NCI-H460 (cell line): ENCODE results near the gene LINC01488. TPM values are rescaled to one million over a fixed set of nuclear protein-coding genes. Genes with fewer than 3 reads are reported as not detected.

Source experiments
- DNase-seq: peaks from one replicate; pipeline ENCODE4 v3.0.0-alpha.2; 2016; ENCODE audit warnings: low read depth; ENCODE audit errors: extremely low read depth
- polyA plus RNA-seq: library from polyadenylated mRNA; depleted of rRNA; stranded (reverse); fragments of >200 nt; gene quantifications from 2 replicates; pipeline ENCODE4 v1.2.3, GENCODE V29; 2014; cell fraction: nucleus; rRNA removed
- total RNA-seq: library from RNA; depleted of rRNA; stranded (reverse); fragments of >200 nt; shearing (Covaris generic); gene quantifications from 2 replicates; pipeline ENCODE4 v1.2.3, GENCODE V29; 2014; rRNA removed

LINC01488 gene
- total RNA-seq: not detected in 2 replicates
- not detected in 2 replicates for polyA plus RNA-seq

DNA sequence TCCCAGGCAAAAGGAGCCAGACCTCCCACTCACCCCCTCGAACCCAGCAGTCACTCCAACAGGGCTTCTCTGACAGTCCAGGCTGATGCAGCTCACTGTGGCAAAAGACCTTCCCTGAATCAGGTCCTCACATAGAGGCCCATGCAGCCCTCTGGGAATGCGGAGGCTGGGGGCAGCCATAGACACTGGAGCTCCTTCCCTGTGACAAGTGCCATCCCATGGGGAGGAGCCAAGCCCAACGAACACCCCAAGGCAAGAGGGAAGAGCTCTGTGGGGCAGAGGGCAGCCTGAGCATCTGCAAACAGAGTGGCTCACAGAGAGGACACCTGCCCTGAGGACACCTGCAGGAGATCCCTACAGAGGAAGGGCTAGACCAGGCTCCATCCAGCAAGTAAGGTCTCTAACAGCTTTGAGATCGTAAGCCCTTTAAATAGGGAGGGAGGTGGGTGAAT, at the start of gene LINC01488:
LINC01488 (plus strand) TSS at position 271 of the 452 bp plus-strand sequence.
- no peak for DNase-seq

DNA sequence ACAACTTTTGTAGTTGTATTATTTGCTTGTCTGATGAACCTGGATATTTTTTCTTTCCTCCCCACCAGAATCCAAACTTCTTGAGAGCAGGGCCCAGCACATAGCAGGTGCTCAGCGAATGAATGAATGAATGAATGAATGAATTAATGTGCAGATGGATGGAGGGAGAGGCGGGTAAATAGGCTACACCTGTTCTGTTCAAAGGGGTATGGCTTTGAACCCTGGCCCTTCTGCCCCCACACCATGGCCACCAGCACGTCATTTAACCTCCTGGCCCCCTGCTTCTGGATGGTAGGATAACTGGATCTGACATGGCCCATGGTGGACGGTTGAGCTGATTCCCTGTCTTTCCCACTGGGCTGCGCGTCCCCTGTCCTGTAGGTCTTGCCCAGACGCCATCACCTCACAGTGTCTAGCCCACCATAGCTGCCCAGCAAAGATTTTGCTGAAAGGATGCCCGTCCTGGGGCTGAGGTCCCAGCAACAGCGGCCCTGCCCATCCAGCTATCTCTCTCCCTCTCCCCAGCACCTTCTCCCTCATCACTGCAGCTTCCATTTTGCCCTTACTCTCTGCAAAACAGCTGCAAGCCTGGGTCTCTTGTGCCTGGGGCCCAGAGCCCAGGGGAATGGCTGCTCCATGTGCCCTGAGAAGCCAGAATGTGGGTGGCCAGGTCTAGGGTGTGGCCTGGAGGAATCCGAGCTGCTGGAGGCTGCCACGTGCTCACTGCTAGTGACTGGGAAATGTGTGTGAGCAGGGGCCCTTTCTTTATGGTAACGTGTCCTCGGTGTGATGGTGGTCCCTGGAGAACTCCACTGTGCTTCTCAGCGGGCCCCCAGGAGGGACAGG, 49.3 kb upstream of the LINC01488 start:
- DNase-seq: no peak

DNA sequence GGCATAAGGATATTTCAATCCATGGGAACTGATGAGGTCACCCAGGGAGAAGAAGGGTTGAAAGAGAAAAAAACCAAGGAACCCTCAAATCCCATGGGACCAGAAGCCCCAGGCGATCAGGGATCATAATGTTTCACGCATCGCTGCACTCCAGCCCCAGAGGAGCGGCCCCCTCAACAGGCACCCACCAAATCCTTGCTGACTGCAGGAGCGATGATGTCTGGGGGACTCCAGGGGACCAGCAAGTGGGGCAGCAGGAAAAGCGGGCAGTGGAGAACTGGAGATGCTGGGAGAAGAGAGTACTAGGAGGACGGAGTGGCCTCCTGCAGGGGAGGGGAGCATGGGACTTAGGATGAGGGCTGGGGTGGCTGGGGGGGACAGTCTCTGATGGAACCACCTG, 47.7 kb upstream of the LINC01488 start:
- DNase-seq: no peak

DNA sequence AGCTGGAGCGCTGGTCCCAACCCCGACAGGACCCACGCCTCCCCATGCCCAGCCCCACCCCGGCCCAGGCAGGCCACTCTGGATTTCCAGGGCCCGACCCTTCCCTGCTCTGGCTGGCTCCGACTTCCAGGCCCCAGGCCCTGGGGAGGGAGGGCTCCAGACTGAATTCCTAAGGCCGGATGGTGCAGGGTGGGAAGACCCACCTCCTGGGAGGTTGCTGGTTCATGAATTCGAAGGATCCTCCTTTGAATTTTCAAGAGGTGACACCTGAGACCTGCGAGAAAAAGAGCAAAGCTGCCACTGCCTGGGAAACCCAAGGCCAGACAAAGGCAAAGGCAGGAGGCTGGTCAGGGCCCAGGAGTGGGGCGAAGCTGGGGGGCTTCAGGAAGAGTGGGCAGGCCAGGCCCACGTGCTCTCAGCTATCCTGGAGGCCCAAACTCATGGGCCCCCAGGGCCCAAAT, 47.0 kb upstream of the LINC01488 start:
- DNase-seq: no peak

DNA sequence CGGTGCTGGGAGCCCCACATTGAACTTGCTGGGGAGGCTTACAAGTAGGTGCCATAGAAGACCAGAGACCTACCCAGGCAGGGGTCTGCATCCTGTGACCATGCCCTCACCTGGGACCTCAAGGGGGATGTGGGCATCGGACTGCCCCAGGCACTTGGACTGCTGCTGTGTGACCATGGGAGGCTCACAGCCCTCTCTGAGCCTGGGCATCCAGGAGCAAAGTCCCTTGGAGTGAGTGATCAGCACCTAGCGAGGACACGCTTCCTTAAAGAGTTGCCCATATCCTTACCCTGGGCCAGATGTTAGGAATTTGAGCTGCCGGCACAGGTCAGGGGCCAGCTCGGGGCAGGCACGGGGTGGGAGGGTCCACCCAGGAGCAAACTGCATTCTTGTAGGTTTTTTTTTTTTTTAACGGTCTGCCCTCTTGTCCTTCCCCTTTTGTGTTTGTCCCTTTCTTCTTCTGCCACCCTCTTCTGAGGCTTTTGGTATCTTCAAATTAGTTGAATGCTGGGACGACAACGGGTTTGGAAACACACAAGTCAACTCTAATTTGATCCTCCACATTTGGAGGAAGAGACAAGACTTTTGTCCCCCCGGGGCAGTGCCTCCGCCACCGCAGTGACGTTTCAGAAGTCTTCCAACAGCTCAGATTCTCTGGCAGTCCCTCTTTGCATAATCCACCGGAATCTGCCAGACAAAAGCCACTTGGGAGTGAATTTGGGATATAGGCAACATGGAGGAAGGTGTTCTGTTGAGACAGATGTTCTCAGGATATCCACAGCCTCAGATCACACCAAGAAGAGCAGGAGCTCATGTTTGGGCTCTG, 46.1 kb upstream of the LINC01488 start:
- no peak for DNase-seq

DNA sequence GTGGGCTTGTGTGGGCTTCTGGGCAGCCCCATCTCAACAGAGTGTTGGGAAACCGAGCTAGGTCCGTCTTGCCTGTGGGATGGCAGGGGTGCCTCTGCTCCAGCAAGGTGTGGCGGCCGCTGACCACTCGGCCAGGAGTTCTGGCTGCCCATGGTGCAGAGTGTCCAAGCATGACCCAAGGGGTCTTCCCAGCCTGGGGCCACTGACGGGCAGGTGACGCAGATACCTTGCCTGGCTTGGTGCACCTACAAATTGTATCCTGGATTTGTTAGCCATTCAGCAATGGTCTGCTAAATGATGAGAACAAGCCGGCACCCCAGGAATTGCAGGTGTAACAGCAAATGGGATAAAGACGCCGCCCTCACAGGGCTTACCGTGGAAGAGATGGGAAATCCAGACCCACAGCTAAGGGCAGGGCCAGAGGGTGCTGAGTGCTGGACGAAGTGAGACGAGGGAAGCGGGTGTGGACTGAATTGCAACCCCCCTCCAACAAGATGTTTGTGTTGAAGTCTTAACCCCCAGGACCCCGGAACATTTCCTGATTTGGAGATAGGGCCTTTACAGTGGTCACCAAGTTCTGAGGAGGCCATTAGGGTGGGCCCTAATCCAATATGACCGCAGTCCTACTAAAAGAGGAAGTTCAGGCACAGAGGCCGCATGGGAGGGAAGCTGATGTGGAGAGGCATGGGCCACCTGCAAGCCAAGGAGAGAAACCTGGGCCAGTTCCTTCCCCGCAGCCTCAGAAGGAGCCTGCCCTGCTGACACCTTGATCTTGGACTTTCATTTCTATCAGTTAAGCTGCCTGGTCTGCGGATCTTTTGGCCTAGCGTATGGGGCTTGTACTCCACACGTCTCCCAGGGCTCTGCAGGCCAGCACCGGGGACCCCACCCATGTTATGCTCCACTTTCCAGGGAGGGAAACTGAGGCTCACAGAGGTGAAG, 45.2 kb upstream of the LINC01488 start:
- no peak for DNase-seq

DNA sequence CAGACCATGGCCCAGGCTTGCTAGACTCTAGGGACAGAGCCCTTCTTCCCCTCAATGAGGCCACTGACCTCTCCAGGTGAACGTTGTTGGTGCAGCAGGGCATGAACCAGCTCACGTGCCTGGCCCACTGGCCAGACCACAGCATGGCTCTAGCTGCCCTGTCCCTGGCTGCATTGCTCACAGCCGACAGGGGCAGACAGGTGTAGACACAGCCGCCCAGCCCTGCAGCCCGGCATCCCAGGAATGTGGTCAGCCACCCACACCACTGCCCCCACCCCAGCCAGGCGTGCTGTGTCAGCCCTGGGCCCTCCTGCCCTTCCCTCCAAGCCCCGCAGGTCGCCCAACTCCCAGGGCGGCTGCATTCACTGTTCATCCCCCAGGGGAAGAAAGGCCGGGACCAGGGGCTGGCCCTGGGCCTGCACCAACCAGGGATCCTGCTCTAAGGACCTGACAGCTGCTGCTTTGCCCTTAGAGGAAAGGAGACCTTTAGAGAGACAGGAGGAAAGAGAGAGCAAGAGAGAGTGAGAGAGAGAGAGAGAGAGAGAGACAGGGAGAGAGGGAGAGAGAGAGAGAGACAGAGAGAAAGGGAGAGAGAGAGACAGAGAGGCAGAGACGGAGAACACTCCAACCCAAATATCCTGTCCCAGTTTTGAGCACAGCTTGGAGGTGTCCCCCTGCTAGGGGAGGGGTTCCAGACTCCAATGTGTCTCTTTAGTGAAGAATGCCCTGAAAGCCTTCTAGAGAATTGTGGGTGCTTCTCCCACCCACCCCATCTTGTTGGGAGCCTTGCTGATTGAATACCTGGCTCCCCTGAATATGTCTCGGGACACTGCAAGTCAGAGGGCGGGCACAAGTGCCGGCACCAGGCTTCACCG, 44.2 kb upstream of the LINC01488 start:
- no peak for DNase-seq

DNA sequence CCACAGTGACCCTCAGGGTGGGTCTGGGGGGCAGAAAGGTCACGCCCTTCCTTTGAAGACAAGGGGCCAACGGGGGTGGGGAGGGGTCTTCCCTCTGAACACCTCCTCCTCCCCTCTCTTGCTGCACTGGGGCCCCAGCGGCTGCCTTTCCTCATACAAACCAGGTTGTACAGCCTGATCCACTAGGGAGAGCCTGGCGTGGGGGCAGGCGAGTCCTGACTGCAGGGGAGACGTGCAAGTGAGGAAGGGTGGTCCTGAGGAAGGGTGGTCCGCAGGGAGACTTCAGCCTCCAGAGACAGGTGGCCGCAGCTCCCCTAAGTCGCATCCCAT, 43.6 kb upstream of the LINC01488 start:
- DNase-seq: no peak

DNA sequence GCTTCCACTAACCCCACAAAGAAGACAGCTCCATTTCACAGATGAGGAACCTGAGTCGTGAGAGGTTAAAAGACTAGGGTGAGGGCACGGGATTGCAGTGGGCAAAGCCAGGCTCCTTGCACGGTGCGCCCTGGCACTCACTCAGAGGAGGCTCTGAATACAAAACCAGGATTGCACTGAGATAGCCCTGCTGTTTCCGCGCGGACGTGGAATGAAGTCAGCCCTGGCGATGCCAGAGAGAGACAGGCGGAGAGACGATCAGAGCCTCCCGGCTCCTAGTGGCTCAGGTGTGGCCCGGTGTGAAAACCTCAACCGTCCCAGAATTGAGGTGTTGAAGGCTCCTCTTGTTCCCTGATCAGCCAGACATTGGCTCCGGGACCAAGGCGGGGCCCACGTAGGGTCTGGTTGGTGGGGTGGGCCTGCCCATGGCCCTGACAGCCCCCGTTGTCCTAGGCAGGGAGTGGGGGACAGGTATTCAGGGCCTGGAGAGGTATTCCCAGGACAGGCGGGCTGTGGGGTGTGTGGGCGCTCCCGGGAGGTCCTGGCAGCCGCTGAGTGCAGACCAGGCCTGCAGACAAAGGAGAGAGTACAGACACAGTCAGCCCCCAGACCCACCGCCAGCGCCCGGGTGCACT, 43.1 kb upstream of the LINC01488 start:
- no peak for DNase-seq

DNA sequence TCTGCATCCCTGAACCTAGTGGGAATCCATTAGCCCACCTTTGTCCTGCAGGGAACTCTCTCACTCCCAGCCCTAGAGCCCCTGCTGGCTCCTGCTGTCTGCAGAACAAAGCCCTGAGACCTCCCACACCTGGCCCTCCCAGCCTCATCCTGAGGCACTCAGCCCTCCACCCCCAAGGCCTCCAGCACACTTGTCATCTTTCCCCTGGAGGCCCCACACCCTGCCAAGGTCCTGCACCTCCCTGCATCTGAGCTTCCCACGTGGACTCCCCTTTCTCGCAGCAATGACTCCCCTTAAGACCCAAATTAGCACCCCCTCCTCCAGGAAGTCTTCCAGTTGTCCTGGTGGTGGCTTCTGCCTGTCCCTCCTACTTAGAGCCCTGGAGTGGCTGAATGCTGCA, 42.3 kb upstream of the LINC01488 start:
- DNase-seq: no peak

DNA sequence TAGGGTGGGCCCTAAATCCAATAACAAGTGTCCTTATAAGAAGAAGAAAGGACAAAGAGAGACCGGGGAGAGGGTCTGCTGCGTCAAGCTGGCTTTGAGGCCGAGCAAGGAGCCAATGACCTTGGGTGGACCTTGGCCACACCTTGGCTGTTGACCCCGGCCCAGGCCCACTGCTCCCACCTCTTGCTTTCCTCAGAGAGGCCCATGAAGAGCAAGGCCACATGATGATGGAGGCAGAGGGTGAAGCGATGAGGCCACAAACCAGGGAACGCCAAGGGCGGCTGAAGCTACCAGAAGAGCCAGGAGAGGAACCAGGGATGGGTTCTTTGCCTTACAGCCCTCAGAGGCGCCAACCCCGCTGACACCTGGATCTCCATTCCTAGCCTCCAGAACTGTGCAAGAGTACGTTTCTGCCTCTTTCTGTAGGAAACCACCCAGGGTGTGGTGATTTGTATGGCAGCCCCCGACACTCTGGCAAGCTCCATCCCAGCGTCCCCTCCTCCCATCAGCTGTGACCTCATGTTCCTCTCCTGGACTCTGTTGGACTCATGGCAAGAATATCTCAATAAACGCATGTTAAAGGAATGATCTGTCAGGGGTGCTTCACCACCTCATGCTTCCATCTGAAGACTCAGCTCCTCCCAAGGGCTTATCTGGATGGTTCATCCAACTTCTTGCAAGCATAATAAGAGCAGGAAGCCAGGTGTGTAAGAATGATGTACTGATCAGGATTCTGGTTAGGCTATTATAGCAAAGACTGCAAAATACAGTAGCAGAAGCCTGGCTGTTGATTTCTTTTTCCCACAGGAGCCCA, 41.6 kb upstream of the LINC01488 start:
- no peak for DNase-seq

DNA sequence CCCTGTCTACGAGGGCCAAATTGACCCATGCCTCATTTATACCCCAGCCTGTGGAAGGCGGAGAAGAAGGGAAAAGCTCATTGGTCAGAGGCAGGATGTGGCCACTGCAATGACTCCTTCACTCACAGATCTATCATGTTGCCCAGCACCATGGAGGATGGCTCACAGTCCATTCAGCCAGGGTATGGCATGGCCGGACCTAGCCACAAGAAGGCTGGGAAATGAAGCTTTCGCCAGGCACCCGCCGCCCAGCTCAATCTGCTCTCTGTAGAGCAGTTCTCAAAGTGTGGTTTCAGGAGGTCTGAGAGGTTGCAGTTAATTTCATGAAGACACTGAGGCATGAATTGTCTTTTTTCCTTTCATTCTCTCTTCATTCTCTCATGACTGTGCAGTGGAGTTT, 40.6 kb upstream of the LINC01488 start:
- no peak for DNase-seq

DNA sequence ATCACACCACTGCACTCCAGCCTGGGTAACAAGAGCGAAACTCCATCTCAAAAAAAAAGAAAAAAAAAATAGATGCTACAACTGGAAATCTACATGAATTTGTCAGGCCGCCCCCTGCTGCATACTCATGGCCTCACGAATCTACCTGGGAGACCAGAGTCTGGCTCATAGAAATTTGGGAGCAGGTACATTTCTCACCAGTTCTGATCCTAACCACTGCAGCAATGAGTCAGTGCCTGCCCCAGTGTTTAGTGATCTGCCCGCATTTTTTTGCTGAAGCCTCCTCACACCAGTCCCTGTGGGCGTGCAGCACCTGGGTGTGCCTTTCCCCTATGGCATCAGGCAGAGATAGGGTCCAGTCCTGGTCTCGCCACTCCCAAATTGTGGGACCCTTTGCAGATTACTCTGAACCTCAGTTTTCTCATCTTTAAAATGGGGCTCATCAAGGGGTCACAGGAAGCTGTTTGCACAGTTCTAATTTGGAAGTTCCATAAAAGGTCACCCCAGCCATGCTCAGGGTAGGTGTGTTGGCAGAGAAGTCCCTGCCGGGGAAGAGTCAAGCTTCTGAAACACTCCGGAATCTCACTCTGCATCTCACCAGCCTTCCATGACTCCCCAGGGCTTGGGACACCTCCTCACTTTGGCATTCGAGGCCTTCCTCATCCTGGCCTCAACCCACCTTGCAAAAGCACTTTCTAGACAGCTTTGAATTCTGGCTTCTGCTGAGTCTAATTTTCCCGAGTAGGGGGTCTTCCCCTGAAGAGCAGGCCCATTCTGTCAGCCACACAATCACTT, 39.3 kb upstream of the LINC01488 start:
- no peak for DNase-seq

DNA sequence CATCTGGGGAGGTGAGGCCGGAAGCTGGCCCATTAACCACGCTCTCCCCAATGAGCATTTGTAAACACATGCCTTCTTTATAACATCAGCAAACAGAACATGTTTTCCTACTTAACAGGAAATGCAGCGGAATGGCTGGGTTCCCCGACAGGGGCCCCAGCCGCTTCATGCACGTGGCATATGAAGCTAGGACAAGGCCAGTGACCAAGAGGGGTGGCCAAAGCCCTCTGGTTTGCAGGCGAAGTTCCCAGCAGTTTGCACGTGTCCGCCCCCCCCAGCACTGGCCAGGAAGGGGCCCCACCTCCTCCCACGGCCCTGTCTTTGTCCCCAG, 38.7 kb upstream of the LINC01488 start:
- no peak for DNase-seq

DNA sequence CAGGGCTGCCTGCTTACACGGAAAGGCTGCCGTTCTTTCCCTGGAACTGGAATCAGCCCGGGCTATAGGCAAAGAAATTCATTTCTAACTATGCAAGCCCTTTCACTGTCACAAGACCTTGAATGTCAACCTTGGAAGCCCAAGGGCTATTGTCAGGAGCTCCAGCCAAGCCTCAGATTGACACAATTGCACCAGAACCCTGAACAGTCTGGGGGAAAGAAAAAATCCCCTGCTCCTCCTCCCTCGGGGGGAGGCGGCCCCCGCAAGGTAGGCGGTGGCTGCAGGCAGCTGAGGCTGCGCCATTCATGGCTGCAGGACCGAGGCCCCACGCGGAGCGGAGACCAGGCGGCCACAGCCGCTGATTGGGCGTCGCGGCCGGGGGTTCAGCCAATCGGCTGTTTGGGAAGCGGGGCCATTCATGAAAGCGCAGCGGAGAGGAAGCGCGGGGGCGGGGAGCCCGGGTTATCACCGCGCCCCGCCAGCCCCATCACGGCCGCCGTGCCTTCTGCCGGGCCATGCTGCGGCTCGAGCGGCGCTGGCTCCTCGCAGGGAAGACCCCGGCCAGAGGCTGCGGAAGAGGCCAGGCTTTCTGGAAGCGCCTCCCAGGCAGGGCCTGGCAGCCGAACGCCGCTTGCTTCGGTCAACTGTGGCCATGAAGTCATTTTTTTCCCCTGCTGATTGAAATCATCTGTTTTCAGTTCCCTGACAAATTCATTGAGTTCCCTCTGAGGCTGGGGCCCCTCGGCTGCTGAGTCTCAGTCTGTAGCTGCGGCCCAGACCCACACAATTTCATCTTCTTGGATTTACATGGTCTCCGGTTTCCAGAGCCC, 38.1 kb upstream of the LINC01488 start:
- peak; percentile 81 for DNase-seq

DNA sequence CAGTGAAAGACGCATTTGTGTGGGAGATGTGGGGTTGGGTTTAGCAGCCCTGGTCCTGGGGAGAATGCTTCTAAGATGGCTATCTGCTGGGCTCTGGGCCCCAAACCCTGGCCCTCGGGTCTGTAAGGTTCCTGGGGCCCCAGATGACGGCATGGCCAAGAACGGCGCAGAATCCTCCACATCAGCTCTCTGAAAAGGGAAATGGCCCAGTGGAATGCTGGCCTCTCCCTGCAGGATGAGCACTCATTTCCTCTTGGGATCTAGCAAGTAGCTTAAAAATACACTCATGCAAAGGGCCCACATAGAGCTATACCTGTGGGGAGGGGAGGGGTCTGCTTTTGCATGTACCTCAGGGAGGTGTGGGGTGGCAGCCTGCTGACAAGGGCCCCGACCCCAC, 37.5 kb upstream of the LINC01488 start:
- DNase-seq: no peak
